HCT116 (cell line): ENCODE measurements around the gene CHAF1B. TPM values are rescaled to one million over a fixed set of nuclear protein-coding genes. Genes with fewer than 3 reads are reported as not detected.
A peak's percentile ranks its signal among the peaks of the same experiment; 100 is the strongest.

Experiments
- ATAC-seq: fragments of 200-7000 bp; cut with Tn5 transposase; 2 replicates; pipeline ENCODE4 v1.9.1; 2020; ENCODE audit warnings: mild to moderate bottlenecking, moderate library complexity
- BruUV-seq: library from RNA; stranded (reverse); fragments of 400-500 nt; replicated peaks from 2 replicates; lab custom pipeline; 2021; lab: Mats Ljungman, UMichigan
- CTCF ChIA-PET: fragments of 300-600 bp; sonication (Branson Sonifier 250); formaldehyde crosslinking; loops from one replicate; lab custom pipeline; 2021; ENCODE audit warnings: antibody characterized with exemption; lab: Charles Lee
- POLR2A ChIA-PET: fragments of 300-600, 350-600 bp; sonication (Branson Sonifier 250); formaldehyde crosslinking; loops from one replicate; lab custom pipeline; 2021; ENCODE audit warnings: antibody characterized with exemption; lab: Charles Lee
- RAD21 ChIA-PET, 2 experiments: fragments of 300-600 bp; sonication (Branson Sonifier 250); formaldehyde crosslinking; loops; one replicate each; lab custom pipeline; 2023; ENCODE audit warnings: low total read pairs in 2 of 2; ENCODE audit not compliant: uncharacterized antibody in 2 of 2, unreplicated experiment in 2 of 2, low non-redundant PET in 1 of 2; lab: Charles Lee
- DNase-seq: peaks from one replicate; pipeline ENCODE4 v3.0.0-alpha.2; 2010; ENCODE audit warnings: low read depth, low spot score
- H2AFZ ChIP-seq: fragments of 200-600 bp; shearing (Covaris generic), sonication (generic); 2 replicates; pipeline ENCODE4 v1.6.1; 2017; ENCODE audit warnings: low read depth, mixed run types, mixed read lengths, antibody characterized with exemption, low read length; ENCODE audit not compliant: poor library complexity, severe bottlenecking
- H3K27ac ChIP-seq: 2 replicates; pipeline ENCODE4 v1.5.1; 2012; ENCODE audit warnings: low read depth, low read length
- H3K27me3 ChIP-seq: fragments of 200-600 bp; sonication (generic); 2 replicates; pipeline ENCODE4 v1.6.1; 2016; ENCODE audit warnings: mixed run types, low read length, mixed read lengths; ENCODE audit not compliant: insufficient read depth
- H3K36me3 ChIP-seq, 2 experiments: fragments of 200-500 bp in 1 of 2; fragments of 200-600 bp in 1 of 2; sonication (Bioruptor generic) in 1 of 2; sonication (generic) in 1 of 2; 2 replicates each; pipeline versions ENCODE4 v1.5.1 to v1.6.1; 2014 to 2016; ENCODE audit warnings: low read length in 2 of 2, inconsistent platforms in 1 of 2, mixed read lengths in 1 of 2, mixed run types in 1 of 2; ENCODE audit not compliant: insufficient read depth in 2 of 2, control insufficient read depth in 1 of 2
- H3K4me1 ChIP-seq, 2 experiments: fragments of 200-600 bp in 1 of 2; sonication (generic) in 1 of 2; 2 replicates each; pipeline versions ENCODE4 v1.5.1 to v1.6.1; 2012 to 2017; ENCODE audit warnings: low read length in 2 of 2, inconsistent platforms in 1 of 2, mild to moderate bottlenecking in 1 of 2, mixed read lengths in 1 of 2, mixed run types in 1 of 2, moderate library complexity in 1 of 2; ENCODE audit not compliant: insufficient read depth in 2 of 2, control insufficient read depth in 1 of 2
- H3K4me2 ChIP-seq: fragments of 200-600 bp; sonication (generic); 2 replicates; pipeline ENCODE4 v1.6.1; 2017; ENCODE audit warnings: mixed run types, low read length, mixed read lengths
- H3K4me3 ChIP-seq, 2 experiments: fragments of 200-600 bp in 1 of 2; sonication (generic) in 1 of 2; replicated peaks in 1 of 2; 2 replicates each; pipeline ENCODE4 v1.5.1; 2011 to 2016; ENCODE audit warnings: low read length in 2 of 2, control low read depth in 1 of 2, low read depth in 1 of 2, mild to moderate bottlenecking in 1 of 2, mixed read lengths in 1 of 2, mixed run types in 1 of 2
- H3K79me2 ChIP-seq: fragments of 200-600 bp; sonication (generic); 2 replicates; pipeline ENCODE4 v1.6.1; 2017; ENCODE audit warnings: mild to moderate bottlenecking, mixed run types, low read length, moderate library complexity, mixed read lengths; ENCODE audit not compliant: insufficient read depth
- H3K9ac ChIP-seq: fragments of 200-600 bp; sonication (generic); 2 replicates; pipeline ENCODE4 v1.6.1; 2016; ENCODE audit warnings: low read length, mixed read lengths
- H3K9me2 ChIP-seq: fragments of 200-600 bp; sonication (generic), shearing (Covaris generic); 2 replicates; pipeline ENCODE4 v1.6.1; 2017; ENCODE audit warnings: mixed run types, mild to moderate bottlenecking, moderate library complexity; ENCODE audit not compliant: insufficient read depth
- H3K9me3 ChIP-seq, 2 experiments: fragments of 200-500 bp in 1 of 2; fragments of 200-600 bp in 1 of 2; sonication (Bioruptor generic) in 1 of 2; sonication (generic) in 1 of 2; 2 replicates each; pipeline ENCODE4 v1.6.1; 2014 to 2017; ENCODE audit warnings: low read length in 2 of 2, mixed read lengths in 2 of 2, inconsistent platforms in 1 of 2, low read depth in 1 of 2, mild to moderate bottlenecking in 1 of 2, mixed run types in 1 of 2, moderate library complexity in 1 of 2; ENCODE audit not compliant: control insufficient read depth in 1 of 2, insufficient read depth in 1 of 2
- H4K20me1 ChIP-seq: fragments of 200-600 bp; sonication (generic), shearing (Covaris generic); 2 replicates; pipeline ENCODE4 v1.6.1; 2017; ENCODE audit warnings: mixed run types, mild to moderate bottlenecking, moderate library complexity; ENCODE audit not compliant: insufficient read depth
- ATF3 ChIP-seq: IDR thresholded peaks from 2 replicates; pipeline ENCODE4 v1.6.1; 2012
- CBX3 ChIP-seq: IDR thresholded peaks from 2 replicates; pipeline ENCODE4 v1.6.1; 2012; ENCODE audit warnings: low read depth
- CEBPB ChIP-seq: IDR thresholded peaks from 2 replicates; pipeline ENCODE4 v1.6.1; 2012; ENCODE audit warnings: low read depth
- CTCF ChIP-seq, 3 experiments: fragments of 200-600 bp in 1 of 3; sonication (generic) in 1 of 3; IDR thresholded peaks in 2 of 3; conservative IDR thresholded peaks in 1 of 3; 2 replicates each; pipeline ENCODE4 v1.5.1; 2012 to 2017; ENCODE audit warnings: low read depth in 2 of 3, low read length in 2 of 3, antibody characterized with exemption in 1 of 3, borderline replicate concordance in 1 of 3, control low read depth in 1 of 3, mild to moderate bottlenecking in 1 of 3, mixed read lengths in 1 of 3, mixed run types in 1 of 3, moderate library complexity in 1 of 3; ENCODE audit not compliant: insufficient read depth in 1 of 3
- EGR1 ChIP-seq: IDR thresholded peaks from 2 replicates; pipeline ENCODE4 v1.6.1; 2012; ENCODE audit warnings: low read depth
- ELF1 ChIP-seq: IDR thresholded peaks from 2 replicates; pipeline ENCODE4 v1.6.1; 2012; ENCODE audit warnings: low read depth, borderline replicate concordance
- FOSL1 ChIP-seq: IDR thresholded peaks from 2 replicates; pipeline ENCODE4 v1.6.1; 2012; ENCODE audit warnings: low read depth
- JUND ChIP-seq: IDR thresholded peaks from 2 replicates; pipeline ENCODE4 v1.6.1; 2012
- MAX ChIP-seq: IDR thresholded peaks from 2 replicates; pipeline ENCODE4 v1.6.1; 2012
- POLR2A ChIP-seq: IDR thresholded peaks from 2 replicates; pipeline ENCODE4 v1.7.0; 2011; ENCODE audit warnings: borderline replicate concordance; ENCODE audit not compliant: insufficient read depth, insufficient read length; ENCODE audit errors: extremely low read depth
- POLR2AphosphoS5 ChIP-seq: IDR thresholded peaks from 2 replicates; pipeline ENCODE4 v1.6.1; 2011; ENCODE audit warnings: mild to moderate bottlenecking, low read depth, low read length, moderate library complexity
- RAD21 ChIP-seq: IDR thresholded peaks from 2 replicates; pipeline ENCODE4 v1.6.1; 2012; ENCODE audit warnings: low read depth, mild to moderate bottlenecking
- REST ChIP-seq: IDR thresholded peaks from 2 replicates; pipeline ENCODE4 v1.6.1; 2012; ENCODE audit warnings: low read depth
- SRF ChIP-seq: IDR thresholded peaks from 2 replicates; pipeline ENCODE4 v1.6.1; 2012; ENCODE audit warnings: low read depth
- TCF7L2 ChIP-seq: IDR thresholded peaks from 2 replicates; pipeline ENCODE4 v1.7.0; 2011; ENCODE audit warnings: borderline replicate concordance, inconsistent platforms; ENCODE audit not compliant: insufficient read depth, insufficient read length; ENCODE audit errors: extremely low read depth
- YY1 ChIP-seq: IDR thresholded peaks from 2 replicates; pipeline ENCODE4 v1.6.1; 2011; ENCODE audit warnings: low read length, low read depth, moderate library complexity, mild to moderate bottlenecking; ENCODE audit not compliant: insufficient replicate concordance; ENCODE audit errors: extremely low read depth
- ZBTB33 ChIP-seq: IDR thresholded peaks from 2 replicates; pipeline ENCODE4 v1.6.1; 2011; ENCODE audit warnings: mild to moderate bottlenecking, low read length, moderate library complexity; ENCODE audit not compliant: insufficient replicate concordance; ENCODE audit errors: extremely low read depth
- ZFX ChIP-seq: fragments of 450-650 bp; IDR thresholded peaks from 2 replicates; pipeline ENCODE4 v1.6.1; 2017
- ZNF274 ChIP-seq: fragments of 200-500 bp; sonication (Bioruptor generic); IDR thresholded peaks from 2 replicates; pipeline ENCODE4 v1.6.1; 2014; ENCODE audit warnings: mild to moderate bottlenecking, low read depth, low read length, inconsistent platforms
- intact Hi-C: fragments of 100-400 bp; cut with micrococcal nuclease; formaldehyde crosslinking; loops from 2 replicates; pipeline ENCODE4 v1.10.0; 2022
- total RNA-seq: library from RNA; stranded (reverse); gene quantifications from one replicate; pipeline ENCODE4 v1.2.1, GENCODE V29; 2021; ENCODE audit not compliant: unreplicated experiment

CHAF1B gene
- total RNA-seq, 1 experiment from 2014 or later, result 26.1 TPM

- H3K36me3 ChIP-seq, result no peaks in the 10 kb centered on the region
- intact Hi-C loops, result no loop called here
- RAD21 ChIA-PET, result interaction anchor here in 1 of 2 experiments (0.6 kb wide), 1 partner anchor 289 kb away, joined by 3 read pairs; no protein-coding TSS in a partner anchor
- CTCF ChIA-PET, result interaction anchor here (1.0 to 1.8 kb wide), 5 partner anchors 8 to 288 kb away, joined by 3 to 9 read pairs (median 4); no protein-coding TSS in a partner anchor
- peak overlapping the region; percentile 6 to 27 for H3K4me3 ChIP-seq
- no peaks in the 10 kb centered on the region for H3K27me3 ChIP-seq
- BruUV-seq, result no TSS peak
- H4K20me1 ChIP-seq, result no peaks in the 10 kb centered on the region
- POLR2A ChIA-PET, result interaction anchor here (0.8 to 1.3 kb wide), 6 partner anchors 10 to 274 kb away, joined by 3 to 4 read pairs (median 4); partner anchors contain the start of gene MORC3
- no peaks in the 10 kb centered on the region for H3K79me2 ChIP-seq
- peak overlapping the region; percentile 77 for H3K27ac ChIP-seq
- ATAC-seq (peak; percentile 97), DNase-seq (peak; percentile 95)
- H2AFZ ChIP-seq, result no peak overlapping the region
- peak overlapping the region; percentile 72 for H3K4me2 ChIP-seq
- peaks cover 18 to 35% of the 10 kb centered on the region in 2 experiments for H3K4me1 ChIP-seq
- H3K9me2 ChIP-seq, result no peaks in the 10 kb centered on the region
- H3K9ac ChIP-seq, result peak overlapping the region; percentile 57
- H3K9me3 ChIP-seq, result no peaks in the 10 kb centered on the region
- TF ChIP-seq JUND (no peak), POLR2A (no peak), ZNF274 (no peak), YY1 (no peak), ATF3 (no peak), MAX (no peak), TCF7L2 (peak; percentile 18), CBX3 (no peak), RAD21 (no peak), EGR1 (no peak), ELF1 (no peak), CTCF (IDR thresholded peaks at IDR 0.05 in 2 of 3, conservative IDR thresholded peaks at IDR 0.05 in 1 of 3; ENCODE audit: borderline replicate concordance in 1 of 3, insufficient read depth in 1 of 3, low read depth in 2 of 3, low read length in 2 of 3) (0 out of 6 replicates have a peak, but pooled peaks of 1 of the 3 experiments have one; percentile 16), REST (no peak), SRF (no peak), ZBTB33 (peak; percentile 63), POLR2AphosphoS5 (peak; percentile 58; the same call in 1 of the 2 replicates), FOSL1 (no peak), ZFX (no peak), CEBPB (no peak)
Observed at GRCh38 chr21:36429947-36430546, 44.9 kb downstream of the CHAF1B start.
